ENCODE results near the gene GOLT1B. TPM values are rescaled to one million over a fixed set of nuclear protein-coding genes. Genes with fewer than 3 reads are reported as not detected.

The GOLT1B gene
- total and polyA plus RNA-seq, 9 of the 15 experiments (the other 6 are each of a cell fraction or from before 2014, with no cell fraction given): 9.4 to 66.1 (median 26.7) TPM

DNA sequence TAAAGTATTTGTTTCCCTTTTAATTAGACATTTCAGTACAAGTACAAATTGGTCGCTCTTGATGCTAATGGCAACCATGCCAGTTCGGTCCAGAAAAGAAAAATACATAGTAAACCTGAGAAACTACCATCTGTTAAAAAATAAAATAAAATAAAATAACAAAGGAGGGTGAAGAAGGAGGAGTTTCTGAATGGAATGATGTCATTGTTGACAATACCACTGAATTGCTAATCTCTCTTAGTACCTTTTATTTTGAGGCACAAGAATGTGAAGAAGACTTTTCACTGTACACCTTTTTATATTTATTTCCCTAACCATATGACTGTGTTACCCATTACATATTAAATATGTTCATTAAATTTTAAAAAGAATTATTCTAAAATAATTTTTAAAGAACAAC lies 44.0 kb downstream of the GOLT1B start (continued):
- TF ChIP-seq, protein P1, sequence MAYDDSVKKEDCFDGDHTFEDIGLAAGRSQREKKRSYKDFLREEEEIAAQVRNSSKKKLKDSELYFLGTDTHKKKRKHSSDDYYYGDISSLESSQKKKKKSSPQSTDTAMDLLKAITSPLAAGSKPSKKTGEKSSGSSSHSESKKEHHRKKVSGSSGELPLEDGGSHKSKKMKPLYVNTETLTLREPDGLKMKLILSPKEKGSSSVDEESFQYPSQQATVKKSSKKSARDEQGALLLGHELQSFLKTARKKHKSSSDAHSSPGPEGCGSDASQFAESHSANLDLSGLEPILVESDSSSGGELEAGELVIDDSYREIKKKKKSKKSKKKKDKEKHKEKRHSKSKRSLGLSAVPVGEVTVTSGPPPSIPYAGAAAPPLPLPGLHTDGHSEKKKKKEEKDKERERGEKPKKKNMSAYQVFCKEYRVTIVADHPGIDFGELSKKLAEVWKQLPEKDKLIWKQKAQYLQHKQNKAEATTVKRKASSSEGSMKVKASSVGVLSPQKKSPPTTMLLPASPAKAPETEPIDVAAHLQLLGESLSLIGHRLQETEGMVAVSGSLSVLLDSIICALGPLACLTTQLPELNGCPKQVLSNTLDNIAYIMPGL (CRISPR knock-in tag; IDR thresholded peaks at IDR 0.05): no peak
- no peak for TF ChIP-seq ZNF431 (CRISPR knock-in tag; IDR thresholded peaks at IDR 0.05)
- TF ChIP-seq, protein P2, sequence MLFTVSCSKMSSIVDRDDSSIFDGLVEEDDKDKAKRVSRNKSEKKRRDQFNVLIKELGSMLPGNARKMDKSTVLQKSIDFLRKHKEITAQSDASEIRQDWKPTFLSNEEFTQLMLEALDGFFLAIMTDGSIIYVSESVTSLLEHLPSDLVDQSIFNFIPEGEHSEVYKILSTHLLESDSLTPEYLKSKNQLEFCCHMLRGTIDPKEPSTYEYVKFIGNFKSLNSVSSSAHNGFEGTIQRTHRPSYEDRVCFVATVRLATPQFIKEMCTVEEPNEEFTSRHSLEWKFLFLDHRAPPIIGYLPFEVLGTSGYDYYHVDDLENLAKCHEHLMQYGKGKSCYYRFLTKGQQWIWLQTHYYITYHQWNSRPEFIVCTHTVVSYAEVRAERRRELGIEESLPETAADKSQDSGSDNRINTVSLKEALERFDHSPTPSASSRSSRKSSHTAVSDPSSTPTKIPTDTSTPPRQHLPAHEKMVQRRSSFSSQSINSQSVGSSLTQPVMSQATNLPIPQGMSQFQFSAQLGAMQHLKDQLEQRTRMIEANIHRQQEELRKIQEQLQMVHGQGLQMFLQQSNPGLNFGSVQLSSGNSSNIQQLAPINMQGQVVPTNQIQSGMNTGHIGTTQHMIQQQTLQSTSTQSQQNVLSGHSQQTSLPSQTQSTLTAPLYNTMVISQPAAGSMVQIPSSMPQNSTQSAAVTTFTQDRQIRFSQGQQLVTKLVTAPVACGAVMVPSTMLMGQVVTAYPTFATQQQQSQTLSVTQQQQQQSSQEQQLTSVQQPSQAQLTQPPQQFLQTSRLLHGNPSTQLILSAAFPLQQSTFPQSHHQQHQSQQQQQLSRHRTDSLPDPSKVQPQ (CRISPR knock-in tag; IDR thresholded peaks at IDR 0.05; ENCODE audit: borderline replicate concordance): no peak
- TF ChIP-seq, protein P3, sequence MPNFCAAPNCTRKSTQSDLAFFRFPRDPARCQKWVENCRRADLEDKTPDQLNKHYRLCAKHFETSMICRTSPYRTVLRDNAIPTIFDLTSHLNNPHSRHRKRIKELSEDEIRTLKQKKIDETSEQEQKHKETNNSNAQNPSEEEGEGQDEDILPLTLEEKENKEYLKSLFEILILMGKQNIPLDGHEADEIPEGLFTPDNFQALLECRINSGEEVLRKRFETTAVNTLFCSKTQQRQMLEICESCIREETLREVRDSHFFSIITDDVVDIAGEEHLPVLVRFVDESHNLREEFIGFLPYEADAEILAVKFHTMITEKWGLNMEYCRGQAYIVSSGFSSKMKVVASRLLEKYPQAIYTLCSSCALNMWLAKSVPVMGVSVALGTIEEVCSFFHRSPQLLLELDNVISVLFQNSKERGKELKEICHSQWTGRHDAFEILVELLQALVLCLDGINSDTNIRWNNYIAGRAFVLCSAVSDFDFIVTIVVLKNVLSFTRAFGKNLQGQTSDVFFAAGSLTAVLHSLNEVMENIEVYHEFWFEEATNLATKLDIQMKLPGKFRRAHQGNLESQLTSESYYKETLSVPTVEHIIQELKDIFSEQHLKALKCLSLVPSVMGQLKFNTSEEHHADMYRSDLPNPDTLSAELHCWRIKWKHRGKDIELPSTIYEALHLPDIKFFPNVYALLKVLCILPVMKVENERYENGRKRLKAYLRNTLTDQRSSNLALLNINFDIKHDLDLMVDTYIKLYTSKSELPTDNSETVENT (CRISPR knock-in tag; IDR thresholded peaks at IDR 0.05): no peak
- no peak for TF ChIP-seq NBN (IDR thresholded peaks at IDR 0.05; ENCODE audit: low read depth)
- no peak for TF ChIP-seq NR2C1 (IDR thresholded peaks at IDR 0.05)
- TF ChIP-seq NR2C1 (tag; IDR thresholded peaks at IDR 0.05): no peak
- no peak for TF ChIP-seq ZFP1 (CRISPR knock-in tag; IDR thresholded peaks at IDR 0.05)
- TF ChIP-seq ZNF316 (IDR thresholded peaks at IDR 0.05): no peak
- TF ChIP-seq ZNF408 (CRISPR knock-in tag; IDR thresholded peaks at IDR 0.05; ENCODE audit: low read depth): no peak

Measured in K562 (cell line).